ENCODE data around the gene DHX16. TPM values are rescaled to one million over a fixed set of nuclear protein-coding genes. Genes with fewer than 3 reads are reported as not detected.

DHX16 gene
- total and polyA plus RNA-seq, 9 of the 15 experiments (the other 6 are each of a cell fraction or from before 2014, with no cell fraction given), result 14.6 to 66.1 (median 47.5) TPM

DNA sequence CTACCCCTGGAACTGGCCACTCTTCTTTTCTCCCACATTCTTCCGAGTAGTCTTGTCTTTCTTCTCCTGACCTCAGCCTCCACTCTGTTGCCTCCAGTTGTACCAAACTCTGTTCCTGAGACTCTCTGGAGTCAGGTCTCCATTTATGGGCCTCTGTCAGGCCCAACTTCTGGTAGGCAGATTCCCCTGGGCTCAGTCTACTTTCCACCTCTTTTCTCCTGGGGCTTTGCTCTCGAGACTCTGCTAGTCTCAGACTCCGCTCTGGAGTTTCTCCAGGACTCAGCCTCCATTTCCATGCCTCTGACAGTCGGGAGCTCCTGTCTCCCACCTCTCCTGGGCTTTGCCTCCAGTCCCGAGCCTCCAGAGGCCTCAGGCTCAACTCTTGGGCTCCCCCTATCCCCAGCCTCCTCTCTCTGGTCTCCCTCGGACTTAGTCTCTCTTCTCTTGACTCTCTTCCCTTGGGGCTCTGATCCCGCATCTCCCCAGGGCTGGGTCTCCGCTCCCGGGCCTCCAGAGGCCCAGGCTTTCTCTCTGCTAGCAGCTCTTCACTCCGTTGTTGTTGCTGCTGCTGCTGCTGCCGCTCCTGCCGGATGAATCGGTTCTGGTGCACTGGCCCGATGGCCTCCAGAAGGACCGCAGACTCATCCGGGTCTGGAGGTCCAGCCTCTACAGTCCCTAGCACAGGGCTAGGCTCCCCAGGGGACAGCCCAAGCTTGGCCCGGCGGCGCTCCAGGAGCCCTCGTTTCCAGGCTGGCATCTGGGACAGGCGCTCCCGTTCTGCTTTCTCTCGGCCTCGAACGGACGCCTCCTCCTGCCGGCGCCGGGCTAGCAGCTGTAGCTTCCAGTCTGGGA lies 12.6 kb upstream of the DHX16 start (continued):
- TF ChIP-seq, protein P1, sequence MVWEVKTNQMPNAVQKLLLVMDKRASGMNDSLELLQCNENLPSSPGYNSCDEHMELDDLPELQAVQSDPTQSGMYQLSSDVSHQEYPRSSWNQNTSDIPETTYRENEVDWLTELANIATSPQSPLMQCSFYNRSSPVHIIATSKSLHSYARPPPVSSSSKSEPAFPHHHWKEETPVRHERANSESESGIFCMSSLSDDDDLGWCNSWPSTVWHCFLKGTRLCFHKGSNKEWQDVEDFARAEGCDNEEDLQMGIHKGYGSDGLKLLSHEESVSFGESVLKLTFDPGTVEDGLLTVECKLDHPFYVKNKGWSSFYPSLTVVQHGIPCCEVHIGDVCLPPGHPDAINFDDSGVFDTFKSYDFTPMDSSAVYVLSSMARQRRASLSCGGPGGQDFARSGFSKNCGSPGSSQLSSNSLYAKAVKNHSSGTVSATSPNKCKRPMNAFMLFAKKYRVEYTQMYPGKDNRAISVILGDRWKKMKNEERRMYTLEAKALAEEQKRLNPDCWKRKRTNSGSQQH (CRISPR knock-in tag; IDR thresholded peaks at IDR 0.05), result 0 out of 2 replicates have a peak, but pooled peaks have one; percentile 21
- TF ChIP-seq ZNF707 (CRISPR knock-in tag; conservative IDR thresholded peaks at IDR 0.05) (no peak), HSF4 (CRISPR knock-in tag; IDR thresholded peaks at IDR 0.05; ENCODE audit: borderline replicate concordance) (0 out of 2 replicates have a peak, but pooled peaks have one; percentile 39), SRSF7 (optimal IDR thresholded peaks at IDR 0.05; ENCODE audit: low read depth, low read length) (no peak), RBBP5 (IDR thresholded peaks at IDR 0.05; ENCODE audit: borderline replicate concordance, insufficient read depth, low read length, poor library complexity, severe bottlenecking) (no peak), TGIF2 (CRISPR knock-in tag; IDR thresholded peaks at IDR 0.05) (no peak), ARNT (IDR thresholded peaks at IDR 0.05) (0 out of 4 replicates have a peak, but pooled peaks of 1 of the 2 experiments have one; percentile 14), MYNN (IDR thresholded peaks at IDR 0.05) (no peak), MYNN (CRISPR knock-in tag; IDR thresholded peaks at IDR 0.05) (no peak), POLR3G (IDR thresholded peaks at IDR 0.05; ENCODE audit: extremely low read depth, insufficient read length, insufficient replicate concordance) (no peak), BRD4 (IDR thresholded peaks at IDR 0.05) (peak; percentile 42; the same call in 1 of the 2 replicates), SIN3A (IDR thresholded peaks at IDR 0.05; ENCODE audit: borderline replicate concordance in 2 of 2, control insufficient read depth in 1 of 2, low read depth in 2 of 2, low read length in 2 of 2) (peak in 1 of 2 experiments; percentile 43; a peak in 1 of 4 replicates), TEAD2 (tag; IDR thresholded peaks at IDR 0.05) (no peak), EWSR1 (IDR thresholded peaks at IDR 0.05; ENCODE audit: borderline replicate concordance, low read depth, partially characterized antibody) (no peak), KAT7 (CRISPR knock-in tag; IDR thresholded peaks at IDR 0.05; ENCODE audit: borderline replicate concordance) (no peak), JUN (IDR thresholded peaks at IDR 0.05; ENCODE audit: borderline replicate concordance, low read depth, low read length) (no peak), JUN (CRISPR knock-in tag; IDR thresholded peaks at IDR 0.05; ENCODE audit: borderline replicate concordance) (no peak), RBFOX2 (IDR thresholded peaks at IDR 0.05; ENCODE audit: low read depth, low read length) (peak; percentile 50), HDAC8 (tag; IDR thresholded peaks at IDR 0.05) (0 out of 2 replicates have a peak, but pooled peaks have one; percentile 38), HNRNPUL1 (IDR thresholded peaks at IDR 0.05; ENCODE audit: low read length) (no peak)
- TF ChIP-seq, protein P2, sequence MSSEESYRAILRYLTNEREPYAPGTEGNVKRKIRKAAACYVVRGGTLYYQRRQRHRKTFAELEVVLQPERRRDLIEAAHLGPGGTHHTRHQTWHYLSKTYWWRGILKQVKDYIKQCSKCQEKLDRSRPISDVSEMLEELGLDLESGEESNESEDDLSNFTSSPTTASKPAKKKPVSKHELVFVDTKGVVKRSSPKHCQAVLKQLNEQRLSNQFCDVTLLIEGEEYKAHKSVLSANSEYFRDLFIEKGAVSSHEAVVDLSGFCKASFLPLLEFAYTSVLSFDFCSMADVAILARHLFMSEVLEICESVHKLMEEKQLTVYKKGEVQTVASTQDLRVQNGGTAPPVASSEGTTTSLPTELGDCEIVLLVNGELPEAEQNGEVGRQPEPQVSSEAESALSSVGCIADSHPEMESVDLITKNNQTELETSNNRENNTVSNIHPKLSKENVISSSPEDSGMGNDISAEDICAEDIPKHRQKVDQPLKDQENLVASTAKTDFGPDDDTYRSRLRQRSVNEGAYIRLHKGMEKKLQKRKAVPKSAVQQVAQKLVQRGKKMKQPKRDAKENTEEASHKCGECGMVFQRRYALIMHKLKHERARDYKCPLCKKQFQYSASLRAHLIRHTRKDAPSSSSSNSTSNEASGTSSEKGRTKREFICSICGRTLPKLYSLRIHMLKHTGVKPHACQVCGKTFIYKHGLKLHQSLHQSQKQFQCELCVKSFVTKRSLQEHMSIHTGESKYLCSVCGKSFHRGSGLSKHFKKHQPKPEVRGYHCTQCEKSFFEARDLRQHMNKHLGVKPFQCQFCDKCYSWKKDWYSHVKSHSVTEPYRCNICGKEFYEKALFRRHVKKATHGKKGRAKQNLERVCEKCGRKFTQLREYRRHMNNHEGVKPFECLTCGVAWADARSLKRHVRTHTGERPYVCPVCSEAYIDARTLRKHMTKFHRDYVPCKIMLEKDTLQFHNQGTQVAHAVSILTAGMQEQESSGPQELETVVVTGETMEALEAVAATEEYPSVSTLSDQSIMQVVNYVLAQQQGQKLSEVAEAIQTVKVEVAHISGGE (CRISPR knock-in tag; IDR thresholded peaks at IDR 0.05), result 0 out of 6 replicates have a peak, but pooled peaks of 1 of the 3 experiments have one; percentile 3
- TF ChIP-seq, protein P3, sequence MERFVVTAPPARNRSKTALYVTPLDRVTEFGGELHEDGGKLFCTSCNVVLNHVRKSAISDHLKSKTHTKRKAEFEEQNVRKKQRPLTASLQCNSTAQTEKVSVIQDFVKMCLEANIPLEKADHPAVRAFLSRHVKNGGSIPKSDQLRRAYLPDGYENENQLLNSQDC (CRISPR knock-in tag; IDR thresholded peaks at IDR 0.05), result no peak

All from K562 (cell line).